DND-41 (cell line): Measurements from ENCODE around the gene MORN1.

Experiments
- ATAC-seq: fragments of 200-7000 bp; cut with Tn5 transposase; 3 replicates; pipeline ENCODE4 v1.9.1; 2021; ENCODE audit warnings: low read depth; ENCODE audit not compliant: insufficient read depth
- DNase-seq: peaks from one replicate; pipeline ENCODE4 v3.0.0-alpha.2; 2020
- H2AFZ ChIP-seq: 2 replicates; pipeline ENCODE4 v1.6.0; 2012; ENCODE audit warnings: low read depth, low read length
- H3K27ac ChIP-seq: 2 replicates; pipeline ENCODE4 v1.5.1; 2012; ENCODE audit warnings: low read length, inconsistent platforms
- H3K27me3 ChIP-seq: fragments of 200-600 bp; sonication (generic); 2 replicates; pipeline ENCODE4 v1.6.0; 2012; ENCODE audit warnings: low read length, mild to moderate bottlenecking, inconsistent platforms; ENCODE audit not compliant: insufficient read depth, poor library complexity
- H3K36me3 ChIP-seq: 2 replicates; pipeline ENCODE4 v1.5.1; 2012; ENCODE audit warnings: low read length, inconsistent platforms; ENCODE audit not compliant: insufficient read depth
- H3K4me1 ChIP-seq: 2 replicates; pipeline ENCODE4 v1.5.1; 2012; ENCODE audit warnings: mild to moderate bottlenecking, low read length; ENCODE audit not compliant: insufficient read depth
- H3K4me2 ChIP-seq: 2 replicates; pipeline ENCODE4 v1.6.0; 2012; ENCODE audit warnings: mild to moderate bottlenecking, moderate library complexity, low read length, inconsistent platforms; ENCODE audit not compliant: insufficient read depth
- H3K4me3 ChIP-seq, 2 experiments: fragments of 200-600 bp in 1 of 2; shearing (Covaris generic) in 1 of 2; 2 replicates each; pipeline ENCODE4 v1.5.1; 2012 to 2016; ENCODE audit warnings: inconsistent platforms in 2 of 2, low read length in 2 of 2, mild to moderate bottlenecking in 2 of 2, low read depth in 1 of 2, moderate library complexity in 1 of 2
- H3K79me2 ChIP-seq: 2 replicates; pipeline ENCODE4 v1.6.0; 2012; ENCODE audit warnings: low read length, inconsistent platforms; ENCODE audit not compliant: insufficient read depth
- H3K9ac ChIP-seq: 2 replicates; pipeline ENCODE4 v1.6.0; 2012; ENCODE audit warnings: low read depth, mild to moderate bottlenecking, inconsistent platforms, low read length, moderate library complexity
- H3K9me3 ChIP-seq: 2 replicates; pipeline ENCODE4 v1.5.1; 2012; ENCODE audit warnings: low read length, moderate library complexity, mild to moderate bottlenecking, inconsistent platforms; ENCODE audit not compliant: insufficient read depth, severe bottlenecking
- H4K20me1 ChIP-seq: 2 replicates; pipeline ENCODE4 v1.6.0; 2012; ENCODE audit warnings: low read length; ENCODE audit not compliant: insufficient read depth
- CTCF ChIP-seq: IDR thresholded peaks from 2 replicates; pipeline ENCODE4 v1.5.1; 2012; ENCODE audit warnings: borderline replicate concordance, low read length, moderate library complexity, mild to moderate bottlenecking; ENCODE audit not compliant: poor library complexity, severe bottlenecking; ENCODE audit errors: extremely low read depth
- EZH2 ChIP-seq: IDR thresholded peaks from 3 replicates; pipeline ENCODE4 v1.6.1; 2012; ENCODE audit warnings: borderline replicate concordance, low read depth, mild to moderate bottlenecking, moderate library complexity, low read length, inconsistent platforms; ENCODE audit not compliant: severe bottlenecking

MORN1 gene

GRCh38 chr1:2378956-2379732 is 12.2 kb downstream of the MORN1 start:
- ATAC-seq (no peak), DNase-seq (no peak)
- Histone ChIP-seq H3K27me3 (no peaks in the 10 kb centered on the region), H3K79me2 (no peaks in the 10 kb centered on the region), H3K4me3 (no peak overlapping the region), H3K9me3 (no peaks in the 10 kb centered on the region), H3K36me3 (no peaks in the 10 kb centered on the region), H3K27ac (no peak overlapping the region), H3K4me1 (no peaks in the 10 kb centered on the region; the same call in 1 of the 2 replicates), H2AFZ (no peak overlapping the region), H3K4me2 (no peak overlapping the region), H4K20me1 (peaks cover 15% of the 10 kb centered on the region), H3K9ac (no peak overlapping the region)
- TF ChIP-seq EZH2 (no peak), CTCF (no peak)

GRCh38 chr1:2378441-2378851 is 12.9 kb downstream of the MORN1 start:
- DNase-seq (no peak), ATAC-seq (no peak)
- TF ChIP-seq CTCF, result no peak
- no peak for TF ChIP-seq EZH2
- Histone ChIP-seq H3K4me1 (no peaks in the 10 kb centered on the region; the same call in 1 of the 2 replicates), H2AFZ (no peak overlapping the region), H3K9me3 (no peaks in the 10 kb centered on the region), H3K4me2 (no peak overlapping the region), H3K27me3 (no peaks in the 10 kb centered on the region), H3K4me3 (no peak overlapping the region), H3K36me3 (no peaks in the 10 kb centered on the region), H3K27ac (no peak overlapping the region), H4K20me1 (peaks cover 15% of the 10 kb centered on the region), H3K9ac (no peak overlapping the region), H3K79me2 (no peaks in the 10 kb centered on the region)

GRCh38 chr1:2377751-2378440 is 13.5 kb downstream of the MORN1 start:
- Histone ChIP-seq H3K27ac (no peak overlapping the region), H3K4me1 (no peaks in the 10 kb centered on the region; the same call in 1 of the 2 replicates), H3K36me3 (no peaks in the 10 kb centered on the region), H3K27me3 (no peaks in the 10 kb centered on the region), H4K20me1 (peaks cover 15% of the 10 kb centered on the region), H3K4me2 (no peak overlapping the region), H3K9ac (no peak overlapping the region), H3K9me3 (no peaks in the 10 kb centered on the region), H3K4me3 (no peak overlapping the region), H2AFZ (no peak overlapping the region), H3K79me2 (no peaks in the 10 kb centered on the region)
- DNase-seq, result no peak
- no peak for ATAC-seq
- TF ChIP-seq CTCF (no peak), EZH2 (no peak)
